Duodenal mucosa (tissue), 2 donors: ENCODE measurements around the gene EPO.

Experiments used
- H3K27ac ChIP-seq: one replicate; pipeline ENCODE4 v1.7.0; 2013; ENCODE audit warnings: low read depth, low read length
- H3K27me3 ChIP-seq, 2 donors: one replicate each; pipeline ENCODE4 v1.7.0; 2013; ENCODE audit warnings: low read length in 2 of 2, control low read depth in 1 of 2; ENCODE audit not compliant: insufficient read depth in 2 of 2, control insufficient read depth in 1 of 2
- H3K36me3 ChIP-seq, 2 donors: one replicate each; pipeline ENCODE4 v1.7.0; 2013; ENCODE audit warnings: low read length in 2 of 2, control low read depth in 1 of 2; ENCODE audit not compliant: insufficient read depth in 2 of 2, control insufficient read depth in 1 of 2
- H3K4me1 ChIP-seq, 2 donors: one replicate each; pipeline ENCODE4 v1.7.0; 2013; ENCODE audit warnings: low read length in 2 of 2, control low read depth in 1 of 2; ENCODE audit not compliant: insufficient read depth in 2 of 2, control insufficient read depth in 1 of 2
- H3K4me3 ChIP-seq, 2 donors: one replicate each; pipeline ENCODE4 v1.7.0; 2013; ENCODE audit warnings: low read length in 2 of 2, low read depth in 1 of 2
- H3K9ac ChIP-seq, 2 donors: one replicate each; pipeline ENCODE4 v1.7.0; 2013; ENCODE audit warnings: low read length in 2 of 2, low read depth in 1 of 2
- H3K9me3 ChIP-seq, 2 donors: one replicate each; pipeline ENCODE4 v1.7.0; 2013; ENCODE audit warnings: low read length in 2 of 2, control low read depth in 1 of 2; ENCODE audit not compliant: control insufficient read depth in 1 of 2

Gene EPO

DNA sequence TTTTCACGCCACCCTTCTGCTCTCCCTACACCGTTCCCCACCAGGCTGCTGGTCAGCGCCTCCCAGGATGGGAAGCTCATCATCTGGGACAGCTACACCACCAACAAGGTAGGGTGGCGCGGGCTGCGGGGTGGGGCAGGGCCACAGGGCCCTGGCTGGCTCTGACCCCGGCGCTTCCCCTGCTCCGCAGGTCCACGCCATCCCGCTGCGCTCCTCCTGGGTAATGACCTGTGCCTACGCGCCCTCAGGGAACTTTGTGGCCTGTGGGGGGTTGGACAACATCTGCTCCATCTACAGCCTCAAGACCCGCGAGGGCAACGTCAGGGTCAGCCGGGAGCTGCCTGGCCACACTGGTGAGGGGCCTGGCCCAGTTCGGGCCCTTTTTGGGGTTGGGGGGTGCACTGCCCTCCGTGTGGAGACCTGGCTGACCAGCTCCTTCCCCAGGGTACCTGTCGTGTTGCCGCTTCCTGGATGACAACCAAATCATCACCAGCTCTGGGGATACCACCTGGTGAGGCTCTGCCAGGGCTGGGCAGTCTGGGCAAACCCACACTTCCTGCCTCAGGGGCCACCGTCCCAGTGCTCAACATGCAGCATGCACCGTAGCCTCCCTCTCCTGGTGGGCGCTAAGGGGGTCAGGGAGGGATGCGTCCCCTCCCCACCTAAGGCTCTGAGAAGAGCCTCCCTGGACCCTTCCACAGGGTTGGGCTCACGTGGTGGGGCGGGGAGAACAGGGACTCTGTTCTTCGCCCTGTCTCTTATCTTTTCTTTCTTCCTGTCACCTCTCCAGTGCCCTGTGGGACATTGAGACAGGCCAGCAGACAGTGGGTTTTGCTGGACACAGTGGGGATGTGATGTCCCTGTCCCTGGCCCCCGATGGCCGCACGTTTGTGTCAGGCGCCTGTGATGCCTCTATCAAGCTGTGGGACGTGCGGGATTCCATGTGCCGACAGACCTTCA, 42.7 kb upstream of the EPO start:
- Histone ChIP-seq H3K4me3 (no peak overlapping the region), H3K9me3 (no peaks in the 10 kb centered on the region), H3K36me3 (peaks cover 15 to 52% of the 10 kb centered on the region in 2 donors), H3K9ac (no peak overlapping the region), H3K27me3 (no peaks in the 10 kb centered on the region), H3K27ac (no peak overlapping the region), H3K4me1 (peaks cover 5 to 10% of the 10 kb centered on the region in 2 donors)

DNA sequence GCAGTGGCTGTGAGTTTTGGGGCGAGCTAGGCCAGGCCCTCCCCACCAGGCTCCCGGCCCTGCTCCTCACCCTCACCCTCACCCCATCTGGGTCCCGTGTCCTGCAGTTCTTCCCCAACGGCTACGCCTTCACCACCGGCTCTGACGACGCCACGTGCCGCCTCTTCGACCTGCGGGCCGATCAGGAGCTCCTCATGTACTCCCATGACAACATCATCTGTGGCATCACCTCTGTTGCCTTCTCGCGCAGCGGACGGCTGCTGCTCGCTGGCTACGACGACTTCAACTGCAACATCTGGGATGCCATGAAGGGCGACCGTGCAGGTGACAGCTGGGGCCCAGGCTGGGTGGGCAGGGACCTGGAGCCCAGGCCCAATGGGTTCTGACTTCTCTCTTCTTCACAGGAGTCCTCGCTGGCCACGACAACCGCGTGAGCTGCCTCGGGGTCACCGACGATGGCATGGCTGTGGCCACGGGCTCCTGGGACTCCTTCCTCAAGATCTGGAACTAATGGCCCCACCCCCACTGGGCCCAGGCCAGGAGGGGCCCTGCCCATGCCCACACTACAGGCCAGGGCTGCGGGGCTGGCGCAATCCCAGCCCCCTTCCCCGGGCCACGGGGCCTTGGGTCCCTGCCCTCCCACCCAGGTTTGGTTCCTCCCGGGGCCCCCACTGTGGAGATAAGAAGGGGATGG, 41.8 kb upstream of the EPO start:
- H3K27ac ChIP-seq, result no peak overlapping the region
- H3K9me3 ChIP-seq, result no peaks in the 10 kb centered on the region
- no peak overlapping the region for H3K4me3 ChIP-seq
- H3K4me1 ChIP-seq, result peaks cover 5 to 10% of the 10 kb centered on the region in 2 donors
- H3K9ac ChIP-seq, result no peak overlapping the region
- no peaks in the 10 kb centered on the region for H3K27me3 ChIP-seq
- H3K36me3 ChIP-seq, result peaks cover 15 to 60% of the 10 kb centered on the region in 2 donors

DNA sequence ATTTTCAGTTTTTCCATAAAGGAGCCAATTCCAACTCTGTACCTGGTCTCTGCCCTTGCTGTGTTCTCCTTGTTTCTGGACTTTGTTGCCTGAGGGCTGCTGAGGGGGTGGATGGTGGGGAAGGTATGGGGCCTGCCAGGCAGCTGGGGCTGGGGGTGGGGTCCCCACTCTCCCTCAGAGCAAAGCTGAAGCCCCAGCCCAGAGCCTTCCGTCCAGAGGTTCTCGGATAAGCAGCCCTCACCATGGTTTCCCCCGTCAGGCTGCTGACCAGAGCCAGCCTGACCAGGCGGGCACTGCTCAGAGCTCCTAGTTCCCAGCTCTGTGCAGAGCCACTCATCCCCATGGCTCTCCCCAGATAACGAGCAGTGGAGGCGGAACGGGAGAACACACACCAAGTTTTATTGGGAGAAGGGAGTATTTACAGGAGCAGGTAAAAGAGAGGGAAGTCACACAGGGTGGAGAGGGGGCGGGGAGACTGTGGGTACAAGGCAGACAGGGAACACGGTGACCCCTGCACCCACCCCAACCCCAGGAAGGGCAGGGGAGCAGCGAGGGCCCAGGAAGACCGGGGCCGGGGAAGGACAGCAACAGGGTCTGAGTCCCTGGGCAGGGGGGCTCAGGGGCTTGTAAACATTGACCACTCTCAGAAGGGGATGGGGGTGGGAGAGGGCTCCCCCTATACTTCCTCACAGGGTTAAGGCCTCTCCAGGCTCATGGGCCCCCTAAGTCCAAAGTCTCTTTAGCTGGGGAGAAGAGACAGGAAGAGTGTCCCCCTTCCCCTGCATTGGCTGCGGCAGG, 40.9 kb upstream of the EPO start:
- Histone ChIP-seq H3K27ac (no peak overlapping the region), H3K9me3 (no peaks in the 10 kb centered on the region), H3K4me1 (peaks cover 5 to 10% of the 10 kb centered on the region in 2 donors), H3K36me3 (peaks cover 17 to 68% of the 10 kb centered on the region in 2 donors), H3K27me3 (no peaks in the 10 kb centered on the region), H3K9ac (no peak overlapping the region), H3K4me3 (no peak overlapping the region)

DNA sequence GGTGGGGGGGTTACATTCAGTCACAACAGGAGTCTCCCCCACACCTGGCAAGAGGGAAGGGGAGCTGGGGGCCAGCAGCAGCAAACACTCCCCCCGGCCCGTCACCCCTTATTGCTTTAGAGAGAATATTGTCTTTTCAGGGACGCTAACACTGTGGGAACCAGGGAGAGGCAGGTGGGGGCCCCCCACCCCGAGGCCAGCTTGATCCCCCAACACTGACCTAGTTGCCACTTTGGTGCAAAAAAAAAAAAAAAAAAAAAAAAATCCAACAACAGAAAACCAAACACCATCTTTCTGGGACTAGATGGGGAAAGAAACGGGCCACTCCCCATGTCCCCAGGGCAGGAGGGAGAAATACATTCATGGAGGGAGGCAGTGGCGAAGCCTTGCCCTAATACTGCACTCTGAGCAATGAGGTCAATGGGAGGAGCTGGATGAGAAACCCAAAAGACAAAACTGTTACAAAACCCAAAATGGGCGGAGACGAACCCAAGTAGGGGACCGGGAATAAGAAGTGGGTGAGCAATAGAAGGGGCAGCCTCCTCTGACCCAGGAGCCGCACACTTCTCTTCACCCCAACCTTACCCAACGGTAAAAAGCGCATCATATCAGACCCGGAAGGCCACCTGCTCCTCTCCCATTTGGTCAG, 40.2 kb upstream of the EPO start:
- H3K36me3 ChIP-seq, result peaks cover 22 to 74% of the 10 kb centered on the region in 2 donors
- H3K27ac ChIP-seq, result no peak overlapping the region
- H3K9ac ChIP-seq, result no peak overlapping the region
- H3K4me1 ChIP-seq, result peaks cover 5 to 10% of the 10 kb centered on the region in 2 donors
- no peaks in the 10 kb centered on the region for H3K27me3 ChIP-seq
- H3K4me3 ChIP-seq, result no peak overlapping the region
- no peaks in the 10 kb centered on the region for H3K9me3 ChIP-seq

DNA sequence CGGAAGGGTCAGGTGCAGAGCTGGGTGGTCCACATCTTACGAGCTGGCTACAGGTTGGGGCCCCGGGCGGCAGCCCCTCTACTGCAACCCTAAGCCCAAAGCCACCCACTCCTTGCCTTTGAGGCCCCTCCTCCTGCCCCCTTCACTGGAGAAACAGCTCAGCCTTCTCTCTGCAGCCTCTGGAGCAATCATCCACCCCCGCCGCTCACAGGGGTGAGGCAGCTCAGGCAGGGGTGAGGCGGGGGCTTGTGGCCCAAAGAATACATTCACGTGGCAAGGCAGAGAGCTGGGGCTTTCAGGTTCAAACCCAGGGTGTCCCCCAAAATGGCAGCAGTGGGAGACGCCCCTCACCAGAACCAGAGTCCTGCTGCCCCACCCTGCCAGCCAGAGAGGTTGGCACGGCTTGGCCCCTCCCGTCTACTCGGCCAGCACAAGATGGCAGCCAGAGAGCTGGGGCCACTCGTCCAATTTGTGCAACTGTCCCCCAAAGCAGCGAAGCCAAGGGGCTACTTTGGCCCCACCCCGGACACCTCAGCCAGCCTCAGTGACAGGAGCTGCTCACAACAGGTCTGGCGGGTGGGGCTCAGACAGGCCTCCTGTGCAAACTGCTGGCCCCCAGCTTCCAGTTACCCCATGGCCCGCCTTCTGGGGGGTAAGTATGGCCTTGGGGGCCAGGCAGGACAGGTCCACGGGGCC, 39.5 kb upstream of the EPO start:
- no peaks in the 10 kb centered on the region for H3K27me3 ChIP-seq
- H3K27ac ChIP-seq, result no peak overlapping the region
- H3K36me3 ChIP-seq, result peaks cover 26 to 81% of the 10 kb centered on the region in 2 donors
- H3K4me1 ChIP-seq, result peaks cover 5 to 10% of the 10 kb centered on the region in 2 donors
- H3K9ac ChIP-seq, result no peak overlapping the region
- H3K4me3 ChIP-seq, result no peak overlapping the region
- no peaks in the 10 kb centered on the region for H3K9me3 ChIP-seq

DNA sequence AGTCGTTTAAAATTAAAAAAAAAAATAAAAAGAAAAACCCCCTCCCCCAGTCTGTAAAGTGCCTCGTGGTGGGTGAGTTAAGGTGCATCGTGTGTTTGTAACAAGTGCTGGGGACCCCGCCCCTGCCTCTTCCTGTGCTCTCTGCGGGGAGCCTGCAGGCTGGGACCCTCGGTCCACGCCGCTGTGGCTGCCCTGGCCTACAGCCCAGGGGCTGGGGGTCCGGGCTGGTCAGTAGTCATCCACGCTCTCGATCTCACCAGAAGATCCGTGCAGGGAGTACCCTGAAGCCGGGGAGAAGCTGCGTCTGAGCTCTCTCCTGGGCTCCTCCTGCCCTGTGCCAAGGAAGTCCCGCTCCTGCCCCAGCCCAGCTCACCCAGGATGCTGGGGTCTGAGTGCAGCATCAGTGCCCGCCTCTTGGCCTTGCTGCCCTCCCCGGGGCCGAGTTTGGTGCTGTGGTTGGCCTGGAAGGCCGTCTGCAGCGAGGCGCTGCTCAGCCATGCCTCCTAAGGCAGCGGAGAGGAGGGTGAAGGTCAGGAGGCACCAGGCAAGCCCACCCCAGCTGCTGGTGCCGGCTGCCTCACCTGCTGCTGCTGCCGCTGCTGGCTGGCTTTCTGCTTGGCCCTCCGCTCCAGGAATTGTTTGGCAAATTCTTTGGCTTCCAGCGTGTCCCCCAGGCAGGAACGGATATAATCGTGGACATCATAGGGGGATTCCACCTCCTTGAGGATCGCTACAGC, 38.6 kb upstream of the EPO start:
- Histone ChIP-seq H3K36me3 (peaks cover 34 to 84% of the 10 kb centered on the region in 2 donors), H3K4me1 (peaks cover 0 to 6% of the 10 kb centered on the region in 2 donors), H3K27me3 (no peaks in the 10 kb centered on the region), H3K9ac (no peak overlapping the region), H3K9me3 (no peaks in the 10 kb centered on the region), H3K27ac (no peak overlapping the region), H3K4me3 (no peak overlapping the region)

DNA sequence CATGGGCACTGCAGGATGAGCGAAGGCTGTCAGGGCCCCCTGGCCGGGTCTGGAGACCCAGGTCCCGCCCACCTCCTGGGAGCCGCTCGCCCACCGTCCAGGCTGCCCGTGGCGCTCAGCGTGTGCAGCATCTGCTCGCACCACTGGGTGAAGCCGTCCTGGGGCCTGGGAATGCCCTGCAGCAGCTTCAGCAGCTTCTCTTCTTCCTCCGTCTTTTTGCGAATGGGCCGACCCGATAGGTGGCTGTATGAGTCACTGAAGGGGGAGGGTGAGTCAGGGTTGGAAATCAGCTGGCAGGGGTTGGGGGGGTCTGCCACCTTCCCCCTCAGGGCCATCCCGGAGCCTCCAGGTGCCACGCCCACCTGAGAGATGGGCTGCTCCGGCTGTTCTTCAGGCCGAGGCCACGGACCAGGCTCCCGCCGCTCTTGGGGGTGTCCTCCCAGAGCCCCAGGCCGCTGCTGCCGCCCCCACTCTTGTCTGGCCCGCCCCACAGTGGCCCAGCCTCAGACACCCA, 38.0 kb upstream of the EPO start:
- Histone ChIP-seq H3K9ac (no peak overlapping the region), H3K4me1 (peaks cover 0 to 4% of the 10 kb centered on the region in 2 donors), H3K27ac (no peak overlapping the region), H3K9me3 (no peaks in the 10 kb centered on the region), H3K4me3 (no peak overlapping the region), H3K36me3 (peaks cover 34 to 84% of the 10 kb centered on the region in 2 donors), H3K27me3 (no peaks in the 10 kb centered on the region)

DNA sequence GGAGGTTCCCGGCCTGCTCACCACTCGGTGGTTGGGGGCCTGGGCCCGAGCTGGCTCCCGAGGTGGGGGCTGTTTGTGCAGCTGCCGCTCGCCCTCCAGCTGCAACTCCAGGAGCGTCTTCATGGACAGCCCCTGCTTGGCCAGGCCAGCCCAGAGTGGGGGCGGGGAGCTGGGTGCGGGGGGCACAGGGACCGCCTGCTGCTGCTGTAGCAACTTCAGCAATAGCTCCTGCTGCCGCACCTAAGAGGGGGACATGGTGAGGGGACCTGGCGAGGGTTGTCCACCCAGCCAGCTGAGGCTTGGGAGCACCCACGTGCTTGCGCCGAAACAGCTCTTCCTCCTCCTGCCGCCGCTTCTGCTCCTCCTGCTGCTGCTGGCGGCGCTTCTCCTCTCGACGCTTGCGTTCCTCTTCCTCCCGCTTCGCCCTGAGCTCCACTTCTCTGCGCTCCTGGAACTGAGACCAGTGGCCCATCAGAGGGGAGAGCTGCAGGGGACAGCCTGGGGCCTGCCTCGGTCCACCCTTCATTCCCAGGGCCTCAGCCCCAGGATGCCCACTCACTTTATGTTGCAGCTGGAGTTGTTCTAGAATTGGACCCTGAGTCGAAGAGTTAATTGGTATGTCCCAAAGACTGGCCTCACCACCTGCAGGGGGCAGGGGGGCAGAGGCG, 37.1 kb upstream of the EPO start:
- H3K27me3 ChIP-seq, result no peaks in the 10 kb centered on the region
- no peak overlapping the region for H3K9ac ChIP-seq
- no peak overlapping the region for H3K27ac ChIP-seq
- H3K4me3 ChIP-seq, result no peak overlapping the region
- peaks cover 26 to 83% of the 10 kb centered on the region in 2 donors for H3K36me3 ChIP-seq
- no peaks in the 10 kb centered on the region for H3K9me3 ChIP-seq
- H3K4me1 ChIP-seq, result no peaks in the 10 kb centered on the region
